HuH-7.5 (cell line): ENCODE measurements around the gene MLXIP.
"Not testable (repeated sequence)": the region's sequence is repeated elsewhere in the genome, so short reads cannot be mapped to it uniquely, and the experiment has no call there.

Experiments used
- DNase-seq: peaks from one replicate; pipeline ENCODE4 v3.0.0; 2011; ENCODE audit warnings: low spot score

MLXIP gene, protein sequence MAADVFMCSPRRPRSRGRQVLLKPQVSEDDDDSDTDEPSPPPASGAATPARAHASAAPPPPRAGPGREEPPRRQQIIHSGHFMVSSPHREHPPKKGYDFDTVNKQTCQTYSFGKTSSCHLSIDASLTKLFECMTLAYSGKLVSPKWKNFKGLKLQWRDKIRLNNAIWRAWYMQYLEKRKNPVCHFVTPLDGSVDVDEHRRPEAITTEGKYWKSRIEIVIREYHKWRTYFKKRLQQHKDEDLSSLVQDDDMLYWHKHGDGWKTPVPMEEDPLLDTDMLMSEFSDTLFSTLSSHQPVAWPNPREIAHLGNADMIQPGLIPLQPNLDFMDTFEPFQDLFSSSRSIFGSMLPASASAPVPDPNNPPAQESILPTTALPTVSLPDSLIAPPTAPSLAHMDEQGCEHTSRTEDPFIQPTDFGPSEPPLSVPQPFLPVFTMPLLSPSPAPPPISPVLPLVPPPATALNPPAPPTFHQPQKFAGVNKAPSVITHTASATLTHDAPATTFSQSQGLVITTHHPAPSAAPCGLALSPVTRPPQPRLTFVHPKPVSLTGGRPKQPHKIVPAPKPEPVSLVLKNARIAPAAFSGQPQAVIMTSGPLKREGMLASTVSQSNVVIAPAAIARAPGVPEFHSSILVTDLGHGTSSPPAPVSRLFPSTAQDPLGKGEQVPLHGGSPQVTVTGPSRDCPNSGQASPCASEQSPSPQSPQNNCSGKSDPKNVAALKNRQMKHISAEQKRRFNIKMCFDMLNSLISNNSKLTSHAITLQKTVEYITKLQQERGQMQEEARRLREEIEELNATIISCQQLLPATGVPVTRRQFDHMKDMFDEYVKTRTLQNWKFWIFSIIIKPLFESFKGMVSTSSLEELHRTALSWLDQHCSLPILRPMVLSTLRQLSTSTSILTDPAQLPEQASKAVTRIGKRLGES

DNA sequence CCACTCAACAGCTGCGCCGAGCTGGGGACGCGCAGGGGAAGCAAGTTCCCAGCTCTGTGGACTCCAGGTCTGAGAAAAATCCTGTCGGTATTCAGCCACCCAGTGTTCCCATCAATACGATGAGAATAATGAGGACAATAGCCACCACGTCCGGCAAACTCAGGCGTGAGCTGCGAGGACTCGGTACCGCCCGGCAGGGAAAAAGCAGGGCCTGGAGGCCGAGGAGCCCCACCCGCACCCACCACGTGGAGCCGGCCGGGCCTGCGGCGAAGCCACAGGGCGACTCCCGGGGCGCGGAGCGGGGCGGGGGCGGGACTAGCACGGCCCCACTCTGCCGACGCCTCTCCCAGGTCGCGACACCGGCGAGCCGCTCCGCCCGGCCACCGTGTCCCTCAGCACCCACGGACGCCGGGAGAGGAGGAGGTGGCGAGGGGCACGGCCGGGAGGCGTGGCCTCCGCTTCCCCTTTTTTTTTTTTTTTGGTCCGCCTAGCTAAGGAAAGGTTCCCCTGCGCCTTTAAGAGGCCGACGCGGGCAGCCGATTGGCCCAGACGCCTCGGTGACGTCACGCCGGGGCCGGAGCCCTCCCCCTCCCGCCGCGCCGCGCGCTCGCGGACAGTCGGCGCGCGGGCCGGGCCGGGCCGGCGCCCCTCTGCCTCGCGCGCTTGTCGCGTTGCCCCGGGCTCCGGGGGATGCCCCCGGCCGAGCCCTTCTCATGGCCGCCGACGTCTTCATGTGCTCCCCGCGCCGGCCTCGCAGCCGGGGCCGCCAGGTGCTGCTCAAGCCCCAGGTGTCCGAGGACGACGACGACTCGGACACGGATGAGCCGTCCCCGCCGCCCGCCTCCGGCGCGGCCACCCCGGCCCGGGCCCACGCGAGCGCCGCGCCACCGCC lies at the start of gene MLXIP:
Gene MLXIP (plus strand): TSS at position 616 of the 892 bp plus-strand sequence. CDS start 98 bp downstream, at position 714.
- DNase-seq, result peak; percentile 87

DNA sequence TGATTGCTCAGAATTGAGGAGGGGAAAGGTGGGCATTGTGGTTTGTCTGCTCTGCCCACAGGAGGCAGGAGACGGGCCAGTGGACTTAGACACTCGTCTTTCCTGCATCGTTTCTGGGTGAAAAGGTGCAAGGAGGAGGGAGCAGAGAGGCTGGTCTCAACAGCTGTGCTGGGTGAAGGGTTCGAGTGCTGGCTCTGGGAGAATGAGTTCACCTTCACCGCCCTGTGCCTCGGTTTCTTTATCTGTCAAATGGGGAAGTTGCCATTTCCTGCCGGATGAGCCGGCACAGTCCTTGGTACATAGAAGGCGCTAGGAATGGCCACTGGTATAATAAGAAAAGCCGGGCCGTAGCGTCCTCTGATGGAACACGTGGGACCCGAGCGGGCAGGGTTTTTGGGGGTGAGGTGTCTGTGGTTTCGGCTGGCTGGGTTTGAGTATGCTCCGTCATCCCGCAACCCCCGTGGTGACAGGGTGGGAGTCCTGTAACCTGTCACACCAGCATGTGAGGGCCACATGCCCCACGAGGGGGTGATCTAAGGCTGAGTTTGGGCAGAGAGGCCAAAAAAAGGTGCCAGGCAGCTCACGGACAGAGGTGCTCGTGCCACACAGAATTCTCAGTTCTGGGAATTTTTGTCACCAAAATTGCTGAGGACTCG lies 49.5 kb upstream of the MLXIP start:
- no peak for DNase-seq

DNA sequence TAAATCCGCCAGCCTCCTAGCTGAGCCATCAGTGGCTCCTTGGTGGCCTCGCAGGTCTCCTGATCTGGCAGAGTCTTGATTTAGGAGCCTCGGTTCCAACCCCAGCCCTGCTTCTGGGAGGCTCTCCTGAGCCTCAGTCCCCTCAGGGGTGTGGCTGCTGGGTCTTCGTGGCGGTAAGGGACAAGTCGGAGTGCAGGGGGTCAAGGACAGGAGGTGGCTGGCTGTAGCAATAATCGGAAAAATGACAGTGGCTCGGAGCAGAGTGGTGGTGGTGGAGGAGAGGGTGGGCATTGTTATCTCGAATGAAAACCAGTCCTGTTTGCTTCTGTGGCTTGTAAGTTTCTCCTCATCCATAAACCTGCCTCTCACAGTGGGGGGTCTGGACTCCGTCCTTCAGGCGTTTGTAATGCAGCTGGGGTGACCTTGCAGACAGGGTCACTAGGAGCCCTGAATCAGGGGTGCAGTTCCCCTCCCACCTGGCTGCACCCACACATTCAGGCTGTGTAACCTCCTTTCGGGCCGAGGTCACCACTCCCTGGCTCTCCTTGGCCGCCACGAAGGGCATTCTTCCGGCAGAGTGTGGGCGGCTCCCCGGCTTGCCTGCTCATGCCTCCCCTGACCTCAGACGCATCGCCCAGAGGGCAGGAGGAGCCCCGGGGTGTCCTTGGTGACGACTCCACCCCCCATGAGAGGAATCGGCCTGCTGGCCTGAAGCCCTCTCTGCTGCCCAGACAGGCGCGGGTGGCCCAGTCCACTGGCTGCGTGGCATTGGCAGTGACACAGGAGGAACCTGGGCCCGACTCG lies 48.7 kb upstream of the MLXIP start:
- DNase-seq, result no peak

DNA sequence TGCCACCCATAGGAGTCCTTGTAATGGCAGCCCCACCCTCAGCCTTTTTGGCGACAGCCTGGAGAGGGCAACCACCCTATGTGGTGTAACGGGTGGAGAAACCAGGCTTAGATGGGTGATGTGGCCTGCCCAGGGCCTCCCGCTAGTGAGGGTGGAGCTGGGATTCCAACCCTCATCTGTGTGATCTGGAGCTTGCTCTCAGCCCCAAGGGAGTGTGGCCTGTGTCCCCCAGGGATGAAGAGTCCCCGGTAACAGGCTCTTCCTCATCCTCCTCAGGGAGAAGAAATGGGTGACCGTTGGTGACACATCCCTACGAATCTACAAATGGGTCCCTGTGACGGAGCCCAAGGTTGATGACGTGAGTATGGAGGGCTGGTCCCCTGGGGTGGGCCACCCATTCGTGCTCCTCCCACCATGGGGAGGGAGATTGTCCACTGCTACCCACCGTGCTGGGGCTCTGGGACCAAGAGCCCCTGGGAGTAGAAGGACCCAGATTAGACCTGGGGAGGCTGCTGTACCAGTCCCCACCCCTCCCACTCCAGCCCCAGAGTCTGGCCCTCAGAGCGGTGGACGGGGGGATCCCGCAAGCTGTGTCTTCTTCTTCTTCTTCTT lies 48.0 kb upstream of the MLXIP start:
- no peak for DNase-seq

DNA sequence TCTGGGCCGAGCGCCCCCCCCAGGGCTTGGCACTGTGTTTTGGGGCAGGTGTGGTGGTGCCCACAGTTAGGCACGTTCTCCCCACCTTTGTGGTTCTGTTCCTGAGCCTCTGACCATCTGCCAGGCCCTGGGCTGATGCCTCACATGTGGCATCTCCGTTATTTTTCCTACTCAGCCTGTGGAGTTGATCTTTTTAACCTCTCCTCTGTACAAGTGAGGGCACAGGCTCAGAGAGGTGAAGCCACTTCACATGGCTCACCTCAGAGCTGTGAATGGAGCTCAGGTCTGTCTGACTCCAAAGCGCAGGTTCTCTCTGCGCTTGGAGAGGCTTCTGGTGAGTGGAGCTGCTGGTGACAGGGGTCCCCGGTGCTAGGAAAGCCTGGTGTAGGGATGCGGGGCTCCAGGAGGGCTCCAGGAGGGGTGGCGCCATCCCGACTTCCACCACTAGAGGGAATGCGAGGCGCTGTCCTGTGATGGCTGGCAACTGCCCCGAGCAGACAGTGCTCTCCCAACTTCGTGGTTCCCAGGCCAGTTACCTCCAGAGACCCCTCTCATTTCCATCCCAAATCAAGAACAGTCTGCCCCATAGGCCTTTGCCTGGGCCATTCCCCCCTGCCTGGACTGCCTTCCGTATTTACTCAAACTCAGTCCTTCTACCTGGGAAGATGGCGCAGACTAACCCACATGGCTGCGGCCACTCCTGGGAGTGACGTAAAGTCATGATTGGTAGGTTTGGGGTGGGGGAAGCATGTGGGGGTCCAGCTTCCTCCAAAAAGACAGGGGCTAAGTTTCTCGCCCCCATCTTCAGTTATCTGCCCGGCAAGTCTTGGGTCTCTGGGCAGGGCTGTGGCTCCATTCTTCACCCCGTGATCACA lies 47.0 kb upstream of the MLXIP start:
- peak; percentile 64 for DNase-seq

DNA sequence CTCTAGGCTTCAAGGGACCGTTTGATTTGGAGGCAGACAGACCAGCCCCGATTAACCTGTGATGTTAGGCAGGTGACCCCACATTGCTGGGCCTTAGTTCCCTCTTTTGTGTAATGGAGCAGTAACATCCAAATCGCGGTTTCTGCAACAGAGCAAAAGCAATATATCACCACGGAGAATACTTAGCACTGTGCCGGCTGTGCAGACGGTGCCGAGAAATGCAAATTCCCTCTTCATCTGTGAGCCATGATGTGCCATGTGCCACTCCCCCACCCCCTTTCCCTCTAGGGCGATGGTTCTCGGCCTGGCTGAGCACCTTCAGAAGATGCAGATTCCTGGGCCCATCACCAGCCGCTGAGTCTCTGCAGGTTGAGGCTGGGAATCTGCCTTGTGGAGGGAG lies 46.0 kb upstream of the MLXIP start:
- no peak for DNase-seq

DNA sequence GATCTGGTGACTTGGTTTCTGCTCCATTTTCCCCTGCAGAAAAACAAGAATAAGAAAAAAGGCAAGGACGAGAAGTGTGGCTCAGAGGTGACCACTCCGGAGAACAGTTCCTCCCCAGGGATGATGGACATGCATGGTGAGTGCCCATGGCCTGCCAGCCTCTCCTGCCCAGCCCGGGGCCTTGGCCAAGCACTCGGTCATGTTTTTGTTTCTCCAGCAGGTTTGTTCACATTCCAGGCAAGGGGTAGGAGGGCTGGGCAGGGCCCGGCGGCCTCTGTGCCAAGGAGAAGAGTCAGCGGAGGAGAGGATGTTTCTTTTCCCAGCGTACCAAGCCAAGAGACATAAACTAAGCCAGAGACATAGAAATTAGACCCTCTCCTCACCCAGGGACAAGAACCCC lies 43.3 kb upstream of the MLXIP start:
- no peak for DNase-seq

DNA sequence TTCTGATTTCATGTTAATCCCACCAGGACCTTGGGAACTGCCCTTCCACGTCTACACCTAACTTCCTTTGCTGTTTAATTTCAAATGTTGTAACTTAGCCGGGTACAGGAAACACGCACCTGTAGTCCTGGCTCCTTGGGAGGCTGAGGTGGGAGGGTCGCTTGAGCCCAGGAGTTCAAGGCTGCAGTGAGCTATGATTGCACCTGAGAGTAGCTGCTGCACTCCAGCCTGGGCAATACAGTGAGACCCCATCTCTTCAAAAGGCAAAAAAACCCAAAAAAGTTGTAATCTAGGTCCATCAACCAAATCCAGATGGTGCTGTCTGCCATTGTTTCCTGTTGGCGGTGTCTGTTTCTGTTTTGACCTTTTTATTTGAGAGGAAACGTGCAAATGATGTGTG lies 42.4 kb upstream of the MLXIP start:
- no peak for DNase-seq

DNA sequence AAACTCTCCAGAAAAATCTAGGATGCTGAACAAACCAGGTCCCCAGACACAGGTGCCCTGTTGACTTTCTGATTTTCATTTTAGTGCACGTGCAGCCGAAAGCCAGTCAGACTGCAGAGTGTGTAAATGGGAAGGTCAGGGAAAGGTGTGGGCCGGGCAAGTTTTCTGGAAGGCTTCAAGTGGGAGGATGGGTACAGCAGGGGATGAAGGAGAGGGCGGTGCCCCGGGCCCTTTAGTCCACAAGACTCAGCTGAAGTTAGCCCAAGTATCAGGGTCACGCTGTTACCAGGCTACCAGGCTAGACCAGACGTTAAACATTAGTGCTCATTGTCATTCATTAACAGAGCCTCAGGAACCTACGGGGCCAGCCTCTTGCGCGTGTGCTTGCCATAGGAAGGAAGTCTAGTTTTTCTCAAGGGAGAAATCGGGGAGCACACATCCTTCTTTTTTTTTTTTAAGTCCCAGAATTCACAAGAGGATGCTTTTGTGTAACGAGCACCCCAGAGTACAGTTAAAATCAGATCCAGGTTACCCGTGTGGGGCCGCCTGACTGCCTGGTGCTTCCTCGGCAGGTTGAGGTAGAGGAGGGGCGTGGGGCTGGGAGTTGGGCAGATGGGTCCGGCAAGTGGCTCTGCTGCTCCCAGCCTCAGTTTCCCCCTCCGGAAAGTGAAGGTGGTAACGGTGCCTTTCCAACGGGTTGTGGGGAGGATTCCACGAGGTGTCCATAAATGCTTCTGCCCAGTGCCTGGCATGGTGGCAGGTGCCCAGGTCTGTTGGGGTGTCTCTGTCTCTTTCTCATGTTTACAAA lies 37.8 kb upstream of the MLXIP start:
- peak; percentile 86 for DNase-seq

DNA sequence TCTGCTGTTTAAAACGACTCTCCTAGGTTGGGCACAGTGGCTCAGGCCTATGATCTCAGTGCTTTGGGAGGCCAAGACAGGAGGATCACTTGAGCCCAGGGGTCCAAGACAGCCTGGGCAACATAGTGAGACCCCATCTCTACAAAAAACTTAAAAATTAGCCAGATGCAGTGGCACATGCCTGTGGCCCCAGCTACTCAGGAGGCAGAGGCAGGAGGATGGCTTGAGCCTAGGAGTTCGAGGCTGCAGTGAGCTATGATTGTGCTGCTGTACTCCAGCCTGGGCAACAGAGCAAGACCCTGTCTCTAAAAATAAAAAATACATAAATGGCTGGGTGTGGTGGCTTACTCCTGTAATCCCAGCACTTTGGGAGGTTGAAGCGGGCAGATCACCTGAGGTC lies 37.1 kb upstream of the MLXIP start:
- not testable (repeated sequence) for DNase-seq

DNA sequence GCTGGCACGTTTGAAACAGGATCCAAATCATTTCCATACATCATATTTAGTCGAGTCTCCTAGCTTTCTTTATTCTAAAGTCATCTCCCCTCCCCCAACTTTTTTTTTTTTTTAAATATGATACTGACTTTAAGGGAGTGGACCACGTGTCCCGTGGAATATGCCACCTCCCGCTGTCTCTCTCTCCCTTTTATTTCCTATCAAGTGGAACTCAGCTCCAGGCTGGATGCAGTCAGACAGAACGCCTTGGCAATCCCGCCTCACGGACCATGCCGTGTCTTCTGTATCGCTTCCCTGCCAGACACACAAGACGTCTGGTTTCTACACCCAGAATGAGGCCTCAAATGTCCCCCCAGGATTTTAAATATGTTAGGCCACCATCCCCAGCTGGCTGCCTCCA lies 35.6 kb upstream of the MLXIP start:
- no peak for DNase-seq

DNA sequence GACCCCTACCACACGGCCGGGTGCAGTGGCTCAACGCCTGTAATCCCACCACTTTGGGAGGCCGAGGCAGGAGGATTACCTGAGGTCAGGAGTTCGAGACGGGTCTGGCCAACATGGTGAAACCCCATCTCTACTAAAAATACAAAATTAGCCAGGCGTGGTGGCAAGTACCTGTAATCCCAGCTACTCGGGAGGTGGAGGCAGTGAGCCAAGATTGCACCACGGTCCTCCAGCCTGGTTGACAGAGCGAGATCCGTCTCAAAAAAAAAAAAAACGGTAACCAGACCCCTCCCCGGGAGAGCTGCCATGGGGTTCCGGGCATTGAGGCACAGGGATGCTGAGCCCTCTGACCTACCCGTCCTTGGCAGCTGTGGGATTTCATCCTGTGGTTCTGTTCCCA lies 35.1 kb upstream of the MLXIP start:
- no peak for DNase-seq

DNA sequence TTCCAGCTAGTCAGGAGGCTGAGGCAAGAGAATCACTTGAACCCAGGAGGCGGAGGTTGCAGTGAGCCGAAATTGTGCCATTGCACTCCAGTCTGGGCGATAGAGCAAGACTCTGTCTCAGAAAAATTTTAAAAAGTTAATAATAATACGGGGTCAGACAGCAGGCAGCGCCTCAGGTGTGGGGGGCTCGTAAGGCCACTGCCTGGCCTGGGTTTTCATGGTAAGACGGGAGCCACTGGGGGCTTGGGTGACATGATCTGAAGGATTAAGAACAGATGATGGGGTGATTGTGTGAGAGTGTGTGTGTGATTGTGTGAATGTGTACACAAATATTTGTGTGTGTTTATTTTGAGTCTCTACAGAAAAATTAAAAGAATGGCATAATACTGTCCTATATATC lies 33.3 kb upstream of the MLXIP start:
- DNase-seq, result no peak

DNA sequence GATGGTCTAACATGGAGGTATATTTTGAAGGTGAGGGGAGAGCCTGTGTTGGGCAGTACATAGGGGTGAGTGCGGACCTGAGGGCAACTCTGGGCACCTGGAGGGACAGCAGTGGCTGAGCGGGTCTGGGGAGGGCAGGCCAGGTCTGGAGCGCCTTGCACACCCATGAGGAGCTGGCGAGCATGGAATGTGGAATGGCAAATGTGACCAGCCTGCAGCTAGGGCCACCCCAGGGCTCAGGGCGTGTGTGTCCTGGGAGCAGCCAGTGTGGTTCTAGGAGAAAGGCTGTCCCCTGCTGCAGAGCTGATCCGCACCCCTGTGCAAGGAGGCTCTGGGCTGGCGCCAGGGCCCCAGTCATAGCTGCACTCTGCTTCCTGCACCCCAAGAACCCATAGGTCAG lies 32.4 kb upstream of the MLXIP start:
- DNase-seq, result no peak

DNA sequence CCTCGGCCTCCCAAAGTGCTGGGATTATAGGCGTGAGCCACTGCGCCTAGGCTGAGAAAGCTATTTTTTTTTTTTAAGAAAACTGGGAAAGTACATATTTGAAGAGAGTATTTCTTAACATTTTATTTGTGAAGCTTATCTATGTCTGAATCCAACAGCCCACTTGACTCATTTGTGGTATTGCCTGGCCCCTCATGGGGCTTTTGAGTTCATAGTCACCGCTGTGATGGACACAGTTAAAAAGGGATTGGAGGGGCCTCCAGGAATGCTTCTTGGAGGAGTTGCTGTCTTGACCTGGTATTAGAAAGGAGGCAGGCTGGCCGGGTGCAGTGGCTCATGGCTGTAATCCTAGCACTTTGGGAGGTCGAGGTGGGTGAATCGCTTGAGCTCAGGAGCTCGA lies 30.4 kb upstream of the MLXIP start:
- no peak for DNase-seq

DNA sequence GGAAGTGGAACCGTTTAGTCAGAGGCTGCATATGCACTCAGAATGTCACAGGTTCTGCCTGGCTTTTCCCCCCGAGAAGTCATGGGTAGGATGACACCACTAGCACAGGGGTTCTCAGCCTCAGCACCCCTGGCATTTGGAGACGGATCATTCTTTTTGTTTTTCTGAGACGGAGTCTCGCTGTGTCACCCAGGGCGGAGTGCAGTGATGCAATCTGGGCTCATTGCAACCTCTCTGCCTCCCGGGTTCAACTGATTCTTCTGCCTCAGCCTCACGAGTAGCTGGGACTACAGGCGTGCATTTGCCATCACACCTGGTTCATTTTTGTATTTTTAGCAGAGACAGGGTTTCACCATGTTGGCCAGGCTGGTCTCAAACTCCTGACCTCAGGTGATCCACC lies 28.7 kb upstream of the MLXIP start:
- no peak for DNase-seq

DNA sequence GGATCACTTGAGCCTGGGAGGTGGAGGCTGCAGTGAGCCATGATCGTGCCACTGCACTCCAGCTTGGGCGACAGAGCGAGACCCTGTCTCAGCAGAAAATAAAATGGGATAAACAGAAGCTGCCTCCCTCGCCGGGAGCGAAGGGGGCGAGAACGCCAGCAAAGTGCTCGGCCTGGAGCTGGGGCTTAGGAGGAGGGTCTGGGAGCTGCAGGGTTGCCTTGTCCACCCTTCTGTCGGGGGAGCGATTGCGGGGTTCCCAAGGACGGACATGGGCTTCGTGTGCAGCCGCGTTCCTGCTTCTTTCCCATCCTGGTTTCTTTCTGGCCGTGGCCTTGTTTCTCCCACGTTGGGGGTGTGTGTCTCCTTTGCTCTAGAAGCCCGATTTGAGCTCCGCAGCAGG lies 27.9 kb upstream of the MLXIP start:
- no peak for DNase-seq

DNA sequence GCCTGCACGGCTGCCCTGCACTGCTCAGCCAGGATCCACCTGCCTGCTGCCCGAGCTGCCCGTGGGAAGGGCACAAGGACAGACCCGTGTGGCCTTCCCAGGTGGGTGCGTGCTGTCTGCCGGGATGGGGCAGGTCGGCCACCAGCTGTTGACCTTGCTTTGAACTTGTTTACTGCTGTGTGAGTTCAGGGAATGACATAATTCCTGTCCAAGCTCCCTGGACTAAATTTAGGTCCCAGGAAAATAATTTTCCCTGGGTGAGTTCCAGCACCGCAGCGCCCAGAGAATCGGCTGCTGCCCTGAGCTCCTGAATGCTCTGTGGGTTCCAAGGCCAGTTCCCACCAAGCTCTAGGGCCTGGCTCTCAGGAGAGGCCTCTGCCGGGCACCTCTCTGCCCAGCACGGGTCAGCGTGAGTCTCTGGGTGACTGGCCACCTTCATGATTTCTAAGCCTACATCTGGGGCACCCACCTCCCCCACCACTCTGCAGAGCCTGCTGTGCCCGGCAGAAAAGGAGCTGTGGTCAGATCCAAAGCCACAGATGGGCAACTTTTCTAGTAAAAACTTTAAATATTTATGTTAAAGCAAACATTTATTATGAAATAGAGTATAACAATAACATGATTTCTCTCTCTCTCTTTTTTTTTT lies 27.2 kb upstream of the MLXIP start:
- DNase-seq, result no peak
